GM18951 (cell line): Measurements from ENCODE around the gene TULP4.
A peak's percentile ranks its signal among the peaks of the same experiment; 100 is the strongest.
"Not testable (repeated sequence)": the region's sequence is repeated elsewhere in the genome, so short reads cannot be mapped to it uniquely, and the experiment has no call there.

ENCODE experiments used
- POLR2A ChIP-seq: IDR thresholded peaks from 4 replicates; pipeline ENCODE4 v1.6.1; 2011; ENCODE audit warnings: mild to moderate bottlenecking; ENCODE audit not compliant: insufficient read length, insufficient read depth; ENCODE audit errors: extremely low read depth
- in situ Hi-C: fragments of 300-500 bp; cut with MboI; formaldehyde crosslinking; loops from one replicate; pipeline ENCODE4 v1.12.0; 2022; ENCODE audit warnings: low sequenced_read_pairs, mixed read lengths, inconsistent platforms; ENCODE audit not compliant: unreplicated experiment

The TULP4 gene

DNA sequence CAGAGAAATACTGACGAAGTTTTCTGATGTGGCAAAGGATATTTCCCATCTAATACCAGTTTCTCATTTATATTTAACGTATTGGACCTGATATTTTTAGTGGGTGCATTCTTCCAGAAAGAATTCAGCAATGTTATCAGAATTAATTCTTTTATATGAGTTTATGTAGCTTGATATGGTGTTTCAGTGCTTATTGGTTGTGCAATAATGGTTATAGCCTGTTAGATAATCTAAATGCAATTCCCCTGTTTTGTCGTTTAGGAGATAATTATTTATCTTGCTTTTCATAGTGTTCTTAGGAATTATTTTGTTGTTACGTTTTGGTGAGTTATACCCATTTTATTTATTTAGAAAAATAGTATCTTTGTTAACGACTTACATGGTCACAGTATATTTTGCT lies 196.2 kb downstream of the TULP4 start:
- no peak for TF ChIP-seq POLR2A
- in situ Hi-C loops = no loop called here

GRCh38 chr6:158509465-158509864 lies 197.2 kb downstream of the TULP4 start:
- in situ Hi-C loops = no loop called here
- no peak for TF ChIP-seq POLR2A

- in situ Hi-C loops = no loop called here
- TF ChIP-seq POLR2A = no peak
Observed at GRCh38 chr6:158512809-158513208, 200.5 kb downstream of the TULP4 start.

GRCh38 chr6:158514176-158514575 lies 201.9 kb downstream of the TULP4 start:
- TF ChIP-seq POLR2A = no peak
- in situ Hi-C loops = no loop called here

- TF ChIP-seq POLR2A = no peak
- in situ Hi-C loops = no loop called here
Observed at GRCh38 chr6:158514991-158515390, 202.7 kb downstream of the TULP4 start.

- TF ChIP-seq POLR2A = no peak
- in situ Hi-C loops = no loop called here
Observed at GRCh38 chr6:158516098-158516497, 203.8 kb downstream of the TULP4 start.

DNA sequence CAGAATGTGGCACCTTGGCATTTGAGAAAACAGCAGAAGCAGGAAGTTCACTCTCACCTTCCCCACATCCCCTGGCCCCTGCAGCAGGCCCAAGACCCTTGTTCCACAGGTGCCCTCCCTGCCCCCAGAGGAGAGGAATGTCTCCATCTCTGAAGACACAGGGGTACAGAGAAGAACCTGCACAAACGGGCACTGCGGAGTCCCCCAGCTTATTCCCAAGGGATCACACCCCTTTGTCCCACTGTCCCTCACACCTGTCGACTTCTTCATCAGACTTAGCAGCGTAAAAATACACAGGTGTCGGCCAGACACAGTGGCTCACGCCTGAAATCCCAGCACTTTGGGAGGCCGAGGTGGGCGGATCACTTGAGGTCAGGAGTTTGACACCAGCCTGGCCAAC lies 204.8 kb downstream of the TULP4 start:
- in situ Hi-C loops = no loop called here
- TF ChIP-seq POLR2A = no peak

DNA sequence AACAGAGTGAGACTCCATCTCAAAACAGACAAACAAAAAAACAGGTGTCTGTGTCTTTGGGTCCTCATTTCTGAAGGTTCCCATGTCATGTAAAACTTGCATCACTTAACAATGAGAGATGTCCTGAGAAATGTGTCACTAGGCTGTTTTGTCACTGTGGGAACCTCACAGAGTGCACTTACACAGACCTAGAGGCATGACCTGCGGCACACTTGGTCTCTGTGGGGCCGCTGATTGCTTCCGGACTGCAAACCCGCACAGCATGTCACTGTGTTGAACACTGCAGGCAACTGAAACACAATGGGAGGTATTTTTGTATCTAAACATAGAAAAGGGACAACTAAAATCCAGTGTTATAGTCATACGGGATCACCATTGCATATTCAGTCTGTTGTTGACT lies 205.3 kb downstream of the TULP4 start:
- in situ Hi-C loops = no loop called here
- TF ChIP-seq POLR2A = no peak

DNA sequence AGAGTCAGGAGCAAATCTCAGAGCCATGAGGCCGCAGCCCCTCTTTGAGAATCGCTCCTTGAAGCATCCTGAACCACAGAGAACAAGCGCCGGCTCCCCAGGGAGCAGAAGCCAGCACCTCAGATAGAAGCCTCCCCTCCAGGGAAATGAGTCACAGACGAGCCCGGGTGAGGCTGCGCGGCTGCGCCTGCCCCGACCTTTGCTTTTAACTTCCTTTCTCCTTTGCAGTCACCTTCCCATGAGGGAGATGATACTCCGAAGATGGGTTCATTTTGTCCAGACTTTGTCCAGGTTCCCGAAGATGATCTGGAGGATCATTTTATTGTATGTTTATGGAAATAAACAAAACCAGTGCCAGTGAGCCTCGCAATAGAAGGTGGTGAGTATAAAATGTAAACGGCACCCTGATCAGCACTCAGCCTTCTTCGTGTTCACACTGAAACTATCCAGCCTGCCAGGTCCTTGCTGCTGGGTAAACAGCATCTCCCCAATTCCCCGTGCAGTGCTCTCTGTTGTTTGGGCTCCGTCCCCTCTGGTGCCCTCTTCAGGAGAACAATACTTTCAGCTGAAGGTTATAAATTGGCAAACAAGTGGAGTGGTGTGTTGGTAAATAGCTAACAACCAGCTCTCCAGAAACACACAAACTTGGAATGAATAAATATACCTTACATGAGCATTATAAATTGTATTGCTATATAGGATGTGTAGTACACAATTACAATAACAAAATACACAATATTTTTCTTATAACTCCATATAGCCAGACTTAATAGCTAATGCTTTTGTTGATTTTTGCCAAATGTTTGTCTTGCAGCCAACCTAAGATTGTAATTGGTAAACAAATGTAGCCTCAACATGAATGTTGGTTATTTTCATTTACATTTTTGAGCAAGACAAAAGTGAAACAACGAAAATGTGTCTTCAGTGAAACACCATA lies 206.2 kb downstream of the TULP4 start:
- in situ Hi-C loops = no loop called here
- TF ChIP-seq POLR2A = peak; percentile 48

GRCh38 chr6:158519300-158519699 lies 207.0 kb downstream of the TULP4 start:
- no peak for TF ChIP-seq POLR2A
- in situ Hi-C loops = no loop called here

DNA sequence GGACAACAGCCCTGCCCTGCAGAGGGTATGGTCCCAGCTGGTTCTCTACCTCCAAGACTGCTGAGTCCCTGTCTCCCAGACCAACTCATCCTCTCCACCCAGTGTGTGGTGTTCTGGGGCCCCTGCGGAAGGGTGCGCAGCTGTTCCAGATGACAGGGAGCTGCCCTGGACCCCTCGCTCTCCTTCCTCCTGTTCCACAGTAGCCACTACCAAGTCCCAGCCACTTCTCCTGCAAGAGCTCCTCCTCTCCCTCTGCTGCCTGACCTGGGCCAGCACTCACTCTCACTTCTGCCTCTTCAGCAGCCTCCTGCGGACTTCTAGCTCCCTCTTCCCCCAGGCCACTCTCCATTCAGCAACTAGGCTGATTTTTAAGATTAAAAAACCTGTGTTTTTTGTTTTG lies 207.5 kb downstream of the TULP4 start:
- no peak for TF ChIP-seq POLR2A
- in situ Hi-C loops = no loop called here

GRCh38 chr6:158520975-158521374 lies 208.7 kb downstream of the TULP4 start:
- in situ Hi-C loops = not testable (repeated sequence)

- in situ Hi-C loops = no loop called here
- no peak for TF ChIP-seq POLR2A
Observed at GRCh38 chr6:158521759-158522158, 209.5 kb downstream of the TULP4 start.

GRCh38 chr6:158522616-158523015 lies 210.4 kb downstream of the TULP4 start:
- TF ChIP-seq POLR2A = no peak

GRCh38 chr6:158524311-158524710 lies 212.0 kb downstream of the TULP4 start:
- no peak for TF ChIP-seq POLR2A
- in situ Hi-C loops = no loop called here

More at GRCh38 chr6:158522616-158523015, 210.4 kb downstream of the TULP4 start:
- in situ Hi-C loops = no loop called here

DNA sequence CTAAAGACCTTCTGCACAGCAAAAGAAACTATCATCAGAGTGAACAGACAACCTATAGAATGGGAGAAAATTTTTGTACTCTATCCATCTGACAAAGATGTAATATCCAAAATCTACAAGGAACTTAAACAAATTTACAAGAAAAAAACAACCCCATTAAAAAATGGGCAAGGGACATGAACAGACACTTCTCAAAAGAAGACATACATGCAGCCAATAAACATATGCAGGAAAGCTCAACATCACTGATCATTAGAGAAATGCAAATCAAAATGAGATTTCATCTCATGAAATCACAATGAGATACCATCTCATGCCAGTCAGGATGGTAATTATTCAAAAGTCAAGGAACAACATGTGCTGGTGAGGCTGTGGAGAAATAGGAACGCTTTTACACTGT lies 215.6 kb downstream of the TULP4 start:
- in situ Hi-C loops = not testable (repeated sequence)
